COR-L47 (cell line): ENCODE data around the gene TAF1L.
"Not testable (repeated sequence)": the region's sequence is repeated elsewhere in the genome, so short reads cannot be mapped to it uniquely, and the experiment has no call there.

Source experiments
- DNase-seq: peaks from one replicate; lab custom pipeline; 2025; lab: John Stamatoyannopoulos, UW

Gene TAF1L, protein sequence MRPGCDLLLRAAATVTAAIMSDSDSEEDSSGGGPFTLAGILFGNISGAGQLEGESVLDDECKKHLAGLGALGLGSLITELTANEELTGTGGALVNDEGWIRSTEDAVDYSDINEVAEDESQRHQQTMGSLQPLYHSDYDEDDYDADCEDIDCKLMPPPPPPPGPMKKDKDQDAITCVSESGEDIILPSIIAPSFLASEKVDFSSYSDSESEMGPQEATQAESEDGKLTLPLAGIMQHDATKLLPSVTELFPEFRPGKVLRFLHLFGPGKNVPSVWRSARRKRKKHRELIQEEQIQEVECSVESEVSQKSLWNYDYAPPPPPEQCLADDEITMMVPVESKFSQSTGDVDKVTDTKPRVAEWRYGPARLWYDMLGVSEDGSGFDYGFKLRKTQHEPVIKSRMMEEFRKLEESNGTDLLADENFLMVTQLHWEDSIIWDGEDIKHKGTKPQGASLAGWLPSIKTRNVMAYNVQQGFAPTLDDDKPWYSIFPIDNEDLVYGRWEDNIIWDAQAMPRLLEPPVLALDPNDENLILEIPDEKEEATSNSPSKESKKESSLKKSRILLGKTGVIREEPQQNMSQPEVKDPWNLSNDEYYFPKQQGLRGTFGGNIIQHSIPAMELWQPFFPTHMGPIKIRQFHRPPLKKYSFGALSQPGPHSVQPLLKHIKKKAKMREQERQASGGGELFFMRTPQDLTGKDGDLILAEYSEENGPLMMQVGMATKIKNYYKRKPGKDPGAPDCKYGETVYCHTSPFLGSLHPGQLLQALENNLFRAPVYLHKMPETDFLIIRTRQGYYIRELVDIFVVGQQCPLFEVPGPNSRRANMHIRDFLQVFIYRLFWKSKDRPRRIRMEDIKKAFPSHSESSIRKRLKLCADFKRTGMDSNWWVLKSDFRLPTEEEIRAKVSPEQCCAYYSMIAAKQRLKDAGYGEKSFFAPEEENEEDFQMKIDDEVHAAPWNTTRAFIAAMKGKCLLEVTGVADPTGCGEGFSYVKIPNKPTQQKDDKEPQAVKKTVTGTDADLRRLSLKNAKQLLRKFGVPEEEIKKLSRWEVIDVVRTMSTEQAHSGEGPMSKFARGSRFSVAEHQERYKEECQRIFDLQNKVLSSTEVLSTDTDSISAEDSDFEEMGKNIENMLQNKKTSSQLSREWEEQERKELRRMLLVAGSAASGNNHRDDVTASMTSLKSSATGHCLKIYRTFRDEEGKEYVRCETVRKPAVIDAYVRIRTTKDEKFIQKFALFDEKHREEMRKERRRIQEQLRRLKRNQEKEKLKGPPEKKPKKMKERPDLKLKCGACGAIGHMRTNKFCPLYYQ (N-terminal part only)

DNA sequence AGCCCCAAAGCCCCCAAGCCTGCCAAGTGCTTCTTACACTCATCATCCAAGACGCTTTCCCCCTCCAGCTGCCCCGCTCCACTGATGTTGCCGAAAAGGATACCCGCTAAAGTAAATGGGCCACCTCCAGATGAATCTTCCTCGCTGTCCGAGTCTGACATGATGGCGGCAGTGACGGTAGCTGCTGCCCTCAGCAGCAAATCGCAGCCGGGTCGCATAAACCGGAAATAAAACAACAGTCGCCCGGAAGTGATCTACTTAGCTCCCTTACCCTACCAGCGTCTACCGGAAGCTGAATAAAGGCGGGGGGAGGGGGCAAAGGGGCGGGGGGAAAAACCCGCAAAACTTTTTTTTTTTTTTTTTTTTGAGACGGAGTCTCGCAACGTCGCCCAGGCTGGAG, at the start of gene TAF1L:
TSS of gene TAF1L (minus strand) at position 308 of the 400 bp plus-strand sequence. CDS start at position 218, 90 bp downstream.
- DNase-seq = no peak

DNA sequence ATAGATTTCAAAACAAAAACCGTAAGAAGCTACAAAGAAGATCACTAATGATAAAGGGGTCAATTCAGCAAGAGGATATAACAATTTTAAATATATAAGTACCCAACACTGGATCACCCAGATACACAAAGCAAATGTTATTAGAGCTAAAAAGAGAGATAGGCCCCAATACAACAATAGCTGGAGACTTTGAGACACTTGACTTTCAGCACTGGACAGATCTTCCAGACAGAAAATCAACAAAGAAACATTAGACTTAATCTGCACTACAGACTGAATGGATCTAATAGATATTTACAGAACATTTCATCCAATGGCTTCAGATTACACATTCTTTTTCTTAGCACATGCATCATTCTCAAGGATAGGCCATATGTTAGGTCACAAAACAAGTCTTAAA, 46.3 kb upstream of the TAF1L start:
- DNase-seq = no peak

GRCh38 chr9:32677931-32678330, 42.5 kb upstream of the TAF1L start:
- DNase-seq = no peak

DNA sequence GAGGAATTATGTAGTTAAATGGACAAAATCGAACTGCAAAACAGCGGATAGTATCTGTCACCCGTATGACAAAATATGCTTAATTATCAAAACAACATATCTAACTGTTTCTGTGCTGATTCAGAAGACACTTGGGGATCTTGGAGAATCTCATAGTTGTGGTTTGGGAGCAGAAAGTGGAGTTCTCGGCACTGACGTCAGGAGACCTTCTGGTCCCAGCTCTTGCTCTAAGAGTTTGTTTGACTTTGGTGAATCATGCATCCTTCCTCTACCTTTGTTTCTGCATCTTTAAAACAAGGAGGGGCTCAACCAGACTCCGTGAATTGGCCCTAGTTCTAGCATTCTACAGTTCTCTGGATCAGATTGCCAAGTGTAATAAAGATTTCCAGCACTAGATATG, 37.0 kb upstream of the TAF1L start:
- DNase-seq = no peak

GRCh38 chr9:32671333-32671732, 35.9 kb upstream of the TAF1L start:
- DNase-seq = no peak

- DNase-seq = no peak
Observed at GRCh38 chr9:32665101-32665500, 29.6 kb upstream of the TAF1L start.

DNA sequence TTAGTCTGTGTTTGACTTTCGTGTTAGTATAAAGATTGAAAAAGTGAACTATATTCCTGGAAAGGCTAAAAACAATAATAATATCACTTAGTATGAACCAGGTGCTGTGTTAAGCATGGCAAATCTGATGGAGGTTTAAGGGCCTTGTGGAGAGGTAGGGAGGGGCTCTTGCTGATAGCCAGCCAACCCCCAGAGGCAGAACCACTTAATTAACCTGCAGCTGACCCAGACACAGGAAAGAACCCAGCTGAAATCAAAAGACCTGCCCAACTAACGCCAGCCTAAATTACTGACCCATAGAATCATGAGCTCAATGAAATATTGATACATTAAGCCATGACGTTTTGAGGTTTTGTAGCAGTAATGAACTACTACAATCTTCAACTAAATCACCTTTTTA, 28.3 kb upstream of the TAF1L start:
- no peak for DNase-seq

DNA sequence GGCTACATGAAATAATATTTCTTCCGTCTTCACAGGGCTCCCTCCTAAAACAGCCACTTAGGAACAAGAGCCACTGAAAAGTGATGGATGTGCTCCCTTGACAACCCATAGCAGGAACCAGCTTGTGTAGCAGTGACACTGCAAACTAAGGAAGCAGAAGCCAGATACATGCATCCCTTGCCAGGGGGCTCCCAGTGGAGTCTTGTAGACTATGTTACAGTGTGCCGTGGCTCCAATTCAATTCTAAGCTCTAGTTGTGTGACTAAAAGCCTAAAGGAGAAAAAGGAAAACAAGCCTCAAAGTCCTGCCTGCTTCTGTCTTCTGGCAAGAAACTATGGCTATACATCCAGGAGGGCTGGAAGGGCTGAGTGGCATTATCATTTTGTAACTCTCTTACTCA, 12.2 kb upstream of the TAF1L start:
- DNase-seq = no peak

GRCh38 chr9:32644698-32645097, 9.2 kb upstream of the TAF1L start:
- no peak for DNase-seq

- DNase-seq = not testable (repeated sequence)
Observed at GRCh38 chr9:32633151-32633550, 2.3 kb downstream of the TAF1L start.

DNA sequence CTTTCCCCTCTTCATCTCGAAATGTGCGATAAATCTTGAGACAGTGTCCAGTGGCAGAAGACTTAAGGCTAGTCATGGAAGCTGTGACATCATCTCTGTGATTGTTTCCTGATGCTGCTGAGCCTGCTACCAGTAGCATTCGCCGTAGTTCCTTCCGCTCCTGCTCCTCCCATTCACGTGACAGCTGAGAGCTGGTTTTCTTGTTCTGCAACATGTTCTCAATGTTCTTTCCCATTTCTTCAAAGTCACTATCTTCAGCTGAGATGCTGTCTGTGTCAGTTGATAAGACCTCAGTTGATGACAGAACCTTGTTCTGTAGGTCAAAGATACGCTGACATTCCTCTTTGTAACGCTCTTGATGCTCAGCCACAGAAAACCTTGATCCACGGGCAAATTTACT, 3.5 kb downstream of the TAF1L start:
- no peak for DNase-seq

- no peak for DNase-seq
Observed at GRCh38 chr9:32627394-32627954, 8.0 kb downstream of the TAF1L start.

DNA sequence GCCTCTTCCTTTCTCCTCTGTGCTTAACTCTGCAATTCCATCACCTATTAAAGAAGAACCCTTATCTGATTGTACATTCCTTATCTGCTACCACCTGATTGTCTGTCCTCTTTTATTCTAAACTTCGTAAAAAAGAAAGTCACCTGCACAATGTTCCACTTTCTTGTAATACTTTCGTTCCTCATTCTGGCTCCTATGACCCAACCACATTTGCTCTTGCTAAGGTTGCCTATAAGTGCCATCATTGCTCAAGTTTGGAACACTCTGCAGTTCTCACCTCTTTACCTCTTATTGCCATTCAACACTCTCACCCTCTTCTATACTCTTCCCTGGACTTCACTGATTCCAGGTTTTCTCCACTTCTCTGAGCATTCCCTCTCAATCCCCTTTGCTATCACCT, 10.1 kb downstream of the TAF1L start:
- no peak for DNase-seq

- DNase-seq = no peak
Observed at GRCh38 chr9:32622948-32623347, 12.5 kb downstream of the TAF1L start.

GRCh38 chr9:32618261-32618660, 17.2 kb downstream of the TAF1L start:
- DNase-seq = no peak

DNA sequence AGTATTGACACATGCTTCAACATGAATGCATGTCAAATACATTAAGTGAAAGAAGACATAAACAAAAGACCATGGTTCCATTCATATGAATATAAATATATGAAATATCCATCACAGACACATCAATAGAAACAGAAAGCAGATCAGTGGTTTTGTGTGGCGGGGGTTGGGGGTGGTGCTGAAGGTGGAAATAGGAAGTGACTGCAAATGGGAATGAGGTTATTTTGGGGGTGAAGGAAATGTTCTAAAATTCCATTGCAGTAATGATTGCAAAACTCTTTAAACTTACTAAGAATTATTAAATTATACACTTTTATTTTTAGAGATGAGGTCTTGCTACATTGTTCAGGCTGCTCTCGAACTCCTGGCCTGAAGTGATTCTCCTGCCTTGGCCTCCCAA, 28.7 kb downstream of the TAF1L start:
- no peak for DNase-seq

GRCh38 chr9:32603914-32604852, 31.3 kb downstream of the TAF1L start:
- DNase-seq = no peak

- DNase-seq = not testable (repeated sequence)
Observed at GRCh38 chr9:32599021-32599420, 36.4 kb downstream of the TAF1L start.

DNA sequence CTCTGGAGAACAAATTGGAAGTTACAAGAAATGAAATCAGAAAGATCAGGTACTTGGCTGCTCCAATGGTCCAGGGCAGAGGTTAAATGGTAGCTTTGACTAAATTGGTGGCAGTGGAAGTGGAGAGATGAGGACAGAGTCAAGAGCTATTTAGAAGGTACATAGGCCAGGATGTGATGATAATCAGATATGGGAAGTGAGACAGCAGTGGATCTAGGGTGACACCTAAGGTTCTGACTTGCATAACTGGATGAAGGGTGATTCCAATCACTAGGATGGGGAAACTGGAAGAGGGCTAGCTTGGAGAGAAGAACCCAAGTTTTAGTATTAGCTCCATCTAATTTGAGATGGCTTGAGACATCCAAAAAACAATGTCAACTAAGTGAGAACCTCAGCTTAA, 38.5 kb downstream of the TAF1L start:
- DNase-seq = no peak

GRCh38 chr9:32596096-32596865, 39.2 kb downstream of the TAF1L start:
- no peak for DNase-seq
